ENCODE data around the gene KLF1.
"Not testable (repeated sequence)": the region's sequence is repeated elsewhere in the genome, so short reads cannot be mapped to it uniquely, and the experiment has no call there.

Gene KLF1

DNA sequence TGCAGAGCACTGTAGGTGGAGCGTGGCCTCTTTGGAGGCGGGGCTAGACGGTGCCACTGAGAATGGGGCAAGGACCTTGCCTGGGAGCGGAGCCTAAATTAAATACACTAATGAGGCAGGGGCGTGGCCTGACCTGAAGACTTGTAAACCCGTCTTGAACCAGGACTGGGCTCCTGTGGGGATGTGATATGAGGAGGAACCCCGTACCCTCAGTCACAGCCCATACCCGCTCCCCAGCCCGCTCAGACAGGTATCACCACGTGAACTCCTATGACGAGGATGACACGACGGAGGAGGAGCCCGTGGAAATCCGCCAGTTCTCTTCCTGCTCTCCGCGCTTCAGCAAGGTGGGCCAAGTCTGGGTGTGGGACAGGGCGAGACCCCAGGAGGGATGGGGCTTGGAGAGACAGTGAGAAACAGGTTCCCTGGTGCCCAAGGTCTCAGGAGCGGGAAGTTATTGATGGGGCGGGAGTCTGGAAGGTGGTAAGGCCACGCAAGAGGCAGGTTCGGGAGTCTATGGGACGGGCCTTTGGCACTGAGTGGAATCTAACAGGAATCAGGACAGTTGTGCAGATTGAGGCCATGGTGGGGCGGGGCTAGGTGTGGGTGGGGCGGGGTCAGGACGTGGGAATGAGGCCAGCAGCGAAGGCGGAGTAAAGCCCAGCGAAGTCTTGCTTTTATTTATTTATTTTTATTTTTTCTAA lies 20.4 kb downstream of the KLF1 start:
- DNase-seq: no peak

DNA sequence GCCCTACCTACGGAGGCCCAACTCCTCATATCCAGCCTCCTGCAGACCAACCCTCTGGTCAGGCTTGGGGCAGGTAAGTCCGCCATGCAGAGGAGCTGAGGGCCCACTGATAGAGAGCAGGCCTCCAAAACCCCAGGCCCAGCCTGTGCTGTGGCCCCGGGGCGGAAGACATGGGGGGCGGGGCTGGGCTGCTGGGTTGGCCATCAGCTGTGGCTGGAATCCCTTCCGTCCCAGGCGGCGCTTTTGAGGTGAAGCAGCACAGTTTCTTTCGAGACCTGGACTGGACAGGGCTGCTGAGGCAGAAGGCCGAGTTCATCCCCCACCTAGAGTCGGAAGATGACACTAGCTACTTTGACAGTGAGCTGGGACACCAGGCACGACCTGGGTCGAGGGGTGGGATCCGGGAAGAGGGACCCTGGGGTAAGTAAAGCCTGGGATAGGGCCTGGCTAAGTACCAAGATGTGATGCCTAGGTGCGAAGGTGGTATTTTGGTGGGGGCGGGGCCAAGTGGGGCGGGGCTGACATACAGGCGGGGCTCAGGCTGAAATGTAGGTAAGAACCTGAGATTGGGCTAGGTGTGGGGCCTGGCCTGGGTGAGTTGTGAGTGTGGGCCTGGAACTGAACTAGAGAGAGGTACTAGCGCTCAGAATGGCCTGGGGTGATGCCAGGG lies 21.1 kb downstream of the KLF1 start:
- no peak for DNase-seq

DNA sequence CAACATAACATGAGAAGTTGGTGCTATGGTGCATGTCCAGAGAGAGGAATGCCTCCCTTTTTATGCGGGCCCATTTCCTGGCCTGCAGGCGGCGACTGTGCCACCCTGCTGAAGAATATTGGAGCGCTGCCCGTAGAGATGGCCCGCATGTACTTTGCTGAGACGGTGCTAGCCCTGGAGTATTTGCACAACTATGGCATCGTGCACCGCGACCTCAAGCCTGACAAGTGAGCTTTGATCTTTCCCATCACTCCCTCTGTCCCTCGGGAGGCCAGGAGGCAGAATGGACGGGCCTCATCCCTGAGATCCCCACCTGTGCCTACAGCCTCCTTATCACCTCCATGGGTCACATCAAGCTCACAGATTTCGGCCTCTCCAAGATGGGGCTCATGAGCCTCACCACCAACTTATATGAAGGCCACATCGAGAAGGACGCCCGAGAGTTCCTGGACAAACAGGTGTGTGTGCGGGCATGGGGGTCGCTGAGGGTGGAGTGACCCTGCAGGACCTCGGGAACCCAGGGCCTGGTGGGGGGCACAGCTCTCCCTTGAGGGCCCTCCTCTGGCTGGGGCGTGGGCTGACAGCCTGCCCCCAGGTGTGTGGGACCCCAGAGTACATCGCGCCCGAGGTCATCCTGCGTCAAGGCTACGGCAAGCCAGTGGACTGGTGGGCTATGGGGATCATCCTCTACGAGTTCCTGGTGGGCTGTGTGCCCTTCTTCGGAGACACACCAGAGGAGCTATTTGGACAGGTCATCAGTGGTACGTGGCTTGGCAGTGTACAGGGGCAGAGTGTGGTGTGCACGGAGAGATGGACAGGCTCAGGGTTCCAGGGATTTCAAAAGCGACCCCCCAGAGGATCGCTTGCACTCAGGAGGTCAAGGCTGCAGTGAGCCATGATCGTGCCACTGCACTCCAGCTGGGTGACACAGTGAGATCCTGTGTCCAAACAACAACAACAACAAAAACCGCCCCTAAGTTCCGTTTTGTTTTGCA lies 22.0 kb downstream of the KLF1 start:
- DNase-seq: no peak

DNA sequence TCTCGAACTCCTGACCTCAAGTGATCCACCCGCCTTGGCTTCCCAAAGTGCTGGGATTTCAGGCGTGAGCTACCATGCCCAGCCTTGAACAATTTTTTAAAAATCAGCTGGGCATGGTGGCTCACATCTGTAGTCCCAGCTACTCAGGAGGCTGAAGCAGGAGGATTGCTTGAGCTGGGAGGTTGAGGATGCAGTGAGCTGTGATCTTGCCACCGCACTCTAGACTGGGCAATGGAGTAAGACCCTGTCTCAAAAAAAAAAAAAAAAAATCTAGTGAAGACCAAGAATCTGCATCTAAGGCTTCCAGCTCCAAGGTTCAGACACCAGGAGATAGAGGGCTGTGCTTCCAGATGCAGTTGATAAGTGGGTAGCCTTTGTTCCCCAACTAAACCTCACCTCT lies 22.9 kb downstream of the KLF1 start:
- DNase-seq: no peak

DNA sequence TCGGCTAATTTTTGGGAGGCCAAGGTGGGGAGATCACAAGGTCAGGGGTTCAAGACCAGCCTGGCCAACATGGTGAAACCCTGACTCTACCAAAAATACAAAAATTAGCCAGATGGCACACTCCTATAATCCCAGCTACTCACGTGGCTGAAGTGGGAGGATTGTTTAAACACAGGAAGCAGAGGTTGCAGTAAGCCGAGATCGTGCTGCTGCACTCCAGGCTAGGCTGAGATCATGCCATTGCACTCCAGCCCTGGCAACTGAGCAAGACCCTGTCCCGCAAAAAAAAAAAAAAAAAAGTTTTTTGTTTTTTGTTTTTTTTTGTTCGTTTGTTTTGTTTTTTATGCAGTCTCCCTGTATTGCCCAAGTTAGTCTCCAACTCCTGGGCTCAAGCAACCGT lies 27.5 kb downstream of the KLF1 start:
- DNase-seq: no peak

DNA sequence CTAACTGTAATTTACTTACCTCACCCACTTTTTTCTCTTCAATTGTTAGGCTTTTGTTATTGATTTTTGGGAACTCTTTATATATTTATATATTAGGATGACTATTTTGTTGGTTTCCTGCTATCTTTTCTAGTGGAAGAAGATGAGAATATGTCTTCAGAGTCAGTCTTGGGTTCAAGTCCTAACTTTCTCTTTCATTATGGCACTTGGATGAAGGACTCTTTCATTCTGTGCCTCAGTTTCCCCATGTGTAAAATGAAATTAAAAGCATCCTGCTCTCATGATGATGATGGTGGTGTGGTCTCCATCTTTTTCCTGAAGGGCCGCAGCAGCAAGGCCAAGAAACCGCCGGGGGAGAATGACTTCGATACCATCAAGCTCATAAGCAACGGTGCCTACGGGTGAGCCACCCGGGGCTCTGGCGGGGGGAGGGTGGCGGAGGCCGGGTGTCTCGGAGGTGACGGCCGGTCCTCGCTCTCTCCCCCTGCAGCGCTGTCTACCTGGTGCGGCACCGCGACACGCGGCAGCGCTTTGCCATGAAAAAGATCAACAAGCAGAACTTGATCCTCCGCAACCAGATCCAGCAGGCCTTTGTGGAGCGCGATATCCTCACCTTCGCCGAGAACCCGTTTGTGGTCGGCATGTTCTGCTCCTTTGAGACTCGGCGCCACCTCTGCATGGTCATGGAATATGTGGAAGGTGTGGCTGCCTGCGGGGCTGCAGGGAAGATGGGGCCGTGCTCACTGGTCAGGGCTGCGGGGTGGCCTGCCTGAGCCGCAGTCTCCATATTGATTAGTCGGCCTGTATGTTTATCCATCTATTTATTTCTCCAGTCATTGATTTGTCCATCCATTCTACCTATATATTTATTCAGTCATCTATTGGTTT lies 28.7 kb downstream of the KLF1 start:
- DNase-seq: no peak

DNA sequence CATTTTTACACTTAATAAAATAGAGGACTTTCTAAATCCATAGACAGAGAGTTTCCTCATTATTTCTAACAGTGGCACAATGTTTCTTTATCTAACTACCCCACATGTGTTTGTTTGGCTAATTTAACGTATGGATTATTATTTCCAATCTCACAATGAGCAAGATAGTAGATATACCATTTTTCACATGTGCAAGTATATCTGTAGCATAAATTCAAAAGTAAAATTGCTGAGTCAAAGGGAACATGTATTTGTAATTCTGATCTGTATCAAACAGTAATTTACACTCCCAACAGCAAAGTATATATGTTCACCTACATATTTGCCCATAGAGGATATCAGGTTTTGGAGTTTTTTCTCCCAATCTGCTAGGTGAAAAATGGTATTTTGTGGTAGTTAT lies 30.3 kb downstream of the KLF1 start:
- no peak for DNase-seq

DNA sequence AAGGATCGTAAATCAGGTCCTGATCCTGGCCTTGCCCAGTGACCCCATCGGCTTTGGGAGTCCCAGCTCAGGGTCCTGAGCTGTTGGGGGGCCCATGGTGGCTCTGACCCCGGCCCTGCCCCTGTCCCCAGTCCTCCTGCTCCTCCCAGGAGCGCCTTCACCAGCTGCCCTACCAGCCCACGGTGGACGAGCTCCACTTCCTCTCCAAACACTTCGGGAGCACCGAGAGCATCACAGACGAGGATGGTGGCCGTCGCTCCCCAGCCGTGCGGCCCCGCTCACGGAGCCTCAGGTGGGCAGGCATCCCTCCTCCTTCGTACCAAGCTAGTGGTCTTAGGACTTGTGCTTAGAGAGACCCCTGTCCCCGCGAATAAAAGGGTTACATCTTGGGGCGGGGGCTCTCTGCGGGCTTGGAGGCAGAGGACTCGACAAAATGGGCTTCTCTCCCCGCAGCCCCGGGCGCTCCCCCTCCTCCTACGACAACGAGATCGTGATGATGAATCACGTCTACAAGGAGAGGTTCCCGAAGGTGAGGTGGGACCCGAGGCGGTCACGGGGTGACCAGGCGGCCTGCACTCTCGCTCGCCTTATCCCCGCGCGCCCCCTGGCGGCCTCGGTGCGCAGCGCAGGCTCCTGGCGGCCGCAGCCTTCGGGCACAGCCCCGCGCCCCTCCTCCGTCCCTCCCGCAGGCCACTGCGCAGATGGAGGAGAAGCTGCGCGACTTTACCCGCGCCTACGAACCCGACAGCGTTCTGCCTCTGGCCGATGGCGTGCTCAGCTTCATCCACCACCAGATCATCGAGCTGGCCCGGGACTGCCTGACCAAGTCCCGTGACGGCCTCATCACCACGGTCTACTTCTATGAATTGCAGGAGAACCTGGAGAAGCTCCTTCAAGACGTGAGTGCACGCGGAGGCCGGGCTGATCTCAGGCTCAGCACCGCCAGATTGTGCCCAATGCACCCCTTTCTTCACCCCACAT lies 39.6 kb downstream of the KLF1 start:
- peak; percentile 56 to 94 for DNase-seq

DNA sequence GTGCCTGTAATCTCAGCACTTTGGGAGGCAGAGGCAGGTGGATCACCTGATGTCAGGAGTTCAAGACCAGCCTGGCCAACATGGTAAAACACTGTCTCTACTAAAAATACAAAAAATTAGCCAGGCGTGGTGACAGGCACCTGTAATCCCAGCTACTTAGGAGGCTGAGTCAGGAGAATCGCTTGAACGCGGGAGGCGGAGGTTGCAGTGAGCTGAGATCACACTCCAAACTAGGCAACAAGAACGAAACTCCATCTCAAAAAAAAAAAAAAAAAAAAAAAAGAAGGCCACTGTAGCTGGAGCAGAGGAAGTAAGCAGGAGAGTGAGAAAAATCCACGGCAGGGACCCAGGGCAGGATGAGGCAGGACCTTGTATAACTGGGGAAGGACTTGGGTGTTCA lies 40.4 kb downstream of the KLF1 start:
- not testable (repeated sequence) for DNase-seq

DNA sequence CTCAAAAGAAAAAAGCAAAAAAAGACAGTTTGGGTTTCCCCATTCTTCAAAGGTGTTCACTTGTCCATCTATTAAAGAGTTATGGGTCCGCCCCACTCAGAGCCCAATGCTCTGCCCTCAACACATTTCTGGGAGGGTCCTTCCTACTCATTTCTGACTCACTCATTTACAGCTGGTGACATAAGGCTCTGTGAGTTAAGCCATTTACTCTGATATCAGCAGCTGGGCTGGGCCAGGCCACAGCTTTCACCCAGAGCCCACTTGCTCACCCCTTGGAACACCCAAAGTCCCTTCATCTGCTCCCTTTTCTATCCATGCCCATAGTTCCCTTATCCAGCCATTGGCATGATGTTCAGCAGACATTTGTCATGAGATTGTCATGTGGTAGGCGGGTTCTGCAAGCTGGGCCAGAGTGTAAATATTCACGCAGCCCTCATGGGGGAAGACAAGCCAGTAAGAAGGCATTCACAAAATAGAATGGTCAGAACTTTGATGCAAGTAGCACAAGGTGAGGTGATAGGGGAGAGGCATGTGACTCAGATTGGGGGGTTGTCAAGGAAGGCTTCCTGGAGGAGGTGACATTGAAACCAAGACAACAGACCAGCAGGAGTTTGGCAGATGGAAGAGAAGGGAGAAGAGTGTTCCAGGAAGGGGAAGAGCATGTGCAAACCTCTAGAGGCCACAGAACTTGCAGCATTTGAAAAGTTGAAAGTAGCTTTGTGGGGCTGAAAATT lies 42.8 kb downstream of the KLF1 start:
- peak; percentile 29 to 38 for DNase-seq

DNA sequence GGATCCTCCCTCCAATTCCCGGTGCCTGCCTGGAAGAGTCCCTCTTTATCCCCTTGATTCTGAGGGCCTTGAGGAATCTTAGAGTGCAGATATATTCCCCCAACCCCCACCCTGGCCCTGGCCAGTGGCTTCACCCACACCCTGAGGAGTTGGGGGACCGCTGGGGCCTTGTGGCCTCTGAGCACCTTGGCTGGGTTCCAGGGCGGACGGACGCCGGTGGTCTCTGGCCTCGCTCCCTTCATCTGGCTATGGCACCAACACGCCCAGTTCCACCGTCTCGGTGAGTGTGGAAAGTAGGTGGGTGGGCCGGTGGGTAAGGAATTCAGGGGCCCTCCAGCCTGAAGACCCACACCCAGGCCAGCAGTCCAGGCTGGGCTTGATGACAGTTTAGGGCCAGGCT lies 43.7 kb downstream of the KLF1 start:
- no peak for DNase-seq

DNA sequence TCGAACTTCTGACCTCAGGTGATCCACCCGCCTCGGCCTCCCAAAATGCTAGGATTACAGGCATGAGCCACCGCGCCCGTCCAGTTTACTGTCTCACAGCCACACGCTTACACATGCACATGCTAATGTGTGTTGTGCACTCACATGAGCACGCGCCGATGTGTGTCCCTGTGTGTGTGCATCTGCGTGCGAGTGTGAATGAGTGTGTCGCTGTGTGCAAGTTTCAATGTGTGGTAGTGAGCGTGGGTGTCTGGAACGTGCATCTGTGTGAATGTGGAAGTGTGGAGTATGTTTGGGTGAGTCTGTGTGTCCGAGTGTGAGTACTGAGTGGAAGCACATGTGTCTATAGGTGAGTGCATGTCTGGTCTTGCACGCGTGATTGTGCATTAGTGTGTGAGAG lies 44.5 kb downstream of the KLF1 start:
- no peak for DNase-seq

DNA sequence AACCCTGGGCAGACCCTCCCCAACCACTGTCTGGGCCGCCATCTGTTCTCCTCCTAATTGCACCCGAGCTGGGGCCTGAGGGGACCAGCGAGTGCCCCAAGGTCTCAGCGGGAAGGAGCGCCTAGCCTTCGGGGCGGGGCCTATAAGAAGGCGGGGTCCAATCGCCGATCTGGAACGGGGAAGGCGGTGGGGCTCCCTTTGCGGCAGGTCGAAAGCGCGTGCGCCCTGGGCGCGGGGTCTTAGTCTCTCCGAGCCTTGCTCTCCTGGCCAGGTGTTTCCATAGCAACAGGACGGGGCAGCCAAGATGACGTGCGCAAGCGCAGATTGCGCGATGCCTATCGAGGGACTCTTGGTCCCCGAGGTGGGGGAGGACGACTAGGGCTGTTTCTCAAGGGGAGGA lies 45.9 kb downstream of the KLF1 start:
- no peak for DNase-seq

DNA sequence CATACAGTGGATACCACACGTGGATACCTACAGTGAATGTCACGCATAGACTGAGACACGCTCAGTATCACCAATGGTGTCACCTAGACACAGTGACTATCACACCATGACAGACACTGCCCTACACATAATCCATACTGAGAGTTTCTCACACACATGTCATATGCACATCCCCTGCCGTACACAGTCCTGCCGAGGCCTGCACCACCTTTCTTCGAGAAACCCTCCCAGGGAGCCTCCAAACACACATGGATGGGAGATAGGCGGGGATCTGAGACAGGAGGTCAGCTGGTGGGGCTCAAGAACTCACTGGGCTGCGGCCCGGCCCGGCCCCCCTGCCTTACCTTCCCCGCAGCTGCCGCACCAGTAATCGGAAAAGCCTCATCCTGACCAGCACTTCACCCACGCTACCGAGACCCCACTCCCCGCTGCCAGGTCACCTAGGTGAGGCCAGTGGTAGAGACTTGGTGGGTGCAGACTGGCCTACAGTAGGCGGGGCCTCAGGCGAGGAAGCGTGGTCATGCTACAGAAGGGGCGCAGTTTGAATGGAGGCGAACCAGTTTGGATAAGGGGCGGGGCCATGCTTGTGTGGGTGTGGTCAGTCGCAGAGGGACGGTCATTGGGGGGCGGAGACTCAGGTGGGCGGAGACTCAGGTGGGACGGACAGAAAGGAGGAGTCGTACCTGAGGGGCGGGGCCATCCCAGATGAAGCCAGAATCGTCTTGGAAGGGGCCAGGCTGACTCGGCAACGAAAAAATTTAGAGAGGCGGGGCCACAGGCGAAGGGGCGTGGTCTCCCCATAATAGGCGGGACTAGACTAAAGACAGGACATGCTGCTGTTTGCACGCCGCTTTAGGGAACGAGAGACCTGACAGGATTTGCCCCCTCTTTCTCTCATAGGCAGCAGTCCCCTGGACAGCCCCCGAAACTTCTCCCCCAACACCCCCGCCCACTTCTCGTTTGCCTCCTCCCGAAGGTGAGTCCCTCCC lies 46.6 kb downstream of the KLF1 start:
- DNase-seq: peak; percentile 55 to 66

DNA sequence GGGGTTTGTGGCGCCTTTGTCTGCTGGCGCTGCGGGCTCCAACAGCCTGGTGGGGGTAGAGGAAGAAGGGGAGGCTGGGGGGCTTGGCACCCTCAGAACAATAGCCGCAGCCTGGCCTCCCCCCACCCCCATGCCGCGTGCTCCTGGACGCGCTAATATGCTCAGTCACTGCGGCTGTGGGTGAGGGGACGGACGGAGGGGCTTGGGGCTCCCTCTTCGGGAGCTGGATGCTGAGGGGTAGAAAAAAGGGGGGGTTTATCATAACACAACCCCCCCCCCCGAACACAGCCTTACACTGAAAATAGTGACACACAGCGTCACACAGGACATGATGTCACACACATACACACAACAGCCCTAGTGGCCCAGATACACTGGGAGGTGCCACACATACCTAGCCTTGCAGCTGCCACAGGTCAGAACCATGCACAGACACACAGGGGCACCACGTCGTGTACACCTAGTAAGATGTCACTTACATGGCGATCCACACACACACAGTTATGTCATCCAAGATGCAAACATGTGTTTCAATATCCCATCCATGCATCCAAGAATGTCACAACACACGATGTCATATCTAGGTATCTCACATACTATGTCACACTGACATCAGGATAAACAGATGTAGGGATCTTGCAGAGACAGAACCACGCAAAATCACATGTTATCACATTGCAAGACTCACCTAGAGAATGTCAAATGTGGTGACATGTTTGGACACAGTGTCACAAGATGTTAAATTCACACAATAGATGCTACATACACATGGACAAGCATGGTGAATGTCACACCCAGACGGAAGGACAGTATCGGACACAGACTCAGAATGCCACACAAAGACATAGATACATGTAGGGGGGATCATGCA lies 47.9 kb downstream of the KLF1 start:
- DNase-seq: no peak

DNA sequence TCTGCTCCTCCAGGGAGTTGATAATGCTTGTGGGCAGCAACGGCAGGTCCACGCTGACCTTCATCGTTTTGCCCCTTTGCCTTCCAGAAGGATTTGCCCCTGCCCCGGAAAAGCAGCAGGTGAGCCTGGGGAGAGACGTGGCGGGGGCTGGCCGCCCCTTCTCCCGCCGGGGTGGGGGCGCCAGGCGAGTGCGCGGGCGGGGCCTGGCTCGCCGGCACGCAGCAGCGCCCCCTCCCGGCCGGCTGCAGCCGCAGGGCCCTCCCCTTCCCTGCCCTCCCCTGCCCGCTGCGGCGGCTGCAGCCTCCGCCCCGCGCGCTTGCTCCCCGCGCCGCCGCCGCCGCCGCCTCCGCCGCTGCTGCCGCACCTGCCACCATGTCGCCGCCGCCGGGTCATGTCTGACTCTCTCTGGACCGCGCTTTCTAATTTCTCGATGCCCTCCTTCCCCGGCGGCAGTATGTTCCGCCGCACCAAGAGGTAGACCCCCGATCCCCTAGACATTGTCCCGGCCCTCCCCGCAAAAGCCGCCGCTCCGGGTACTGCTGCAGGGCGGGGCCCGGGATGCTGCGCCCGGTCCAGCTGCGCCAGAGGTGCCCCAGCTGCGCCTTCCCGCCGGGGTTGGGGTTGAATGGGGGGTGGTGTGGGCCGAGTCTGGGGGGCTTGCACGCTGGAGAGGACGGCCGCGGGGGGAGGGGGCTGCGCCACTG lies 48.7 kb downstream of the KLF1 start, which contains the start of gene MAST1:
Gene MAST1 (plus strand): TSS at position 334 of the 704 bp plus-strand sequence. CDS start 58 bp downstream, at position 392.
- DNase-seq: peak in 1 of 2 donors; percentile 45

DNA sequence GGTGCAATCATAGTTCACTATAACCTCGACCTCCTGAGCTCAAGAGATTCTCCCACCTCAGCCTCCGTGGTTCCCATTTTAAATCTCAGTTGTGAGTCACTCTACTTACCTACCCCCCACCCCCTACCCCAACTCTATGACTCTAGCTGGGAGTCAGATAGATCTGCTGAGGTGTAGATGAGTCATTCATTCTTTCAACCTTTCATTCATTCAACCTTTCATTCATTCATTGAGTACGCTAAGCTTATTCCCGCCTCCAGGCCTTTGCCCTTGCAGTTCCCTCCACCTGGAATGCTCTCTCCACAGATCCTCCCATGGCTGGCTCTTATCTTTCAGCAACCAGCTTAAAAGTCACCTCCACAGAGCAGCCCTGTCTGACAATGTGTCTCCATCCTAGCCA lies 49.8 kb downstream of the KLF1 start:
- no peak for DNase-seq

DNA sequence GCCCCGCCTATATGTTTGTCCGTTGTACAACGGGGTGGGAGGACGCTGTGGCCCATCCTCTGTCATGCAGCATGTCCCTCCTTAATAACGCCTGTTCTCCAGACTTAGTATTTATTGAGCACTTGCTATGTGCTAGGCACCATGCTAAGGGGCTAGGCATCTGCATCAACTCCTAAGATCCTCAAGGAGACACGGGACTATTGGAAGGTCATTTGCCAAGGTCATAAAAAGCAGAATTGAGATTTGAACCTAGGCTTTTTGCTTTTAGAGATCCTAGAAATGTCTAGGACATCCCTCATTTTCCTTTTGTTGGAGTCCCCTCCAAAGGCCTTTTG lies 50.5 kb downstream of the KLF1 start:
- DNase-seq: no peak
